ENCODE results near the gene METTL25B.
A peak's percentile ranks its signal among the peaks of the same experiment; 100 is the strongest.

The METTL25B gene

GRCh38 chr1:156692925-156693847 lies 35.1 kb upstream of the METTL25B start:
- TF ChIP-seq GATA2 (IDR thresholded peaks at IDR 0.05; ENCODE audit: low read depth, low read length) (no peak; the same call in 1 of the 2 replicates), GATA3 (IDR thresholded peaks at IDR 0.05; ENCODE audit: low read depth, low read length) (no peak)

- TF ChIP-seq GATA2 (IDR thresholded peaks at IDR 0.05; ENCODE audit: low read depth, low read length) (no peak), GATA3 (IDR thresholded peaks at IDR 0.05; ENCODE audit: low read depth, low read length) (no peak)
Measured at GRCh38 chr1:156693848-156694689, 34.2 kb upstream of the METTL25B start.

GRCh38 chr1:156694690-156694962 lies 33.6 kb upstream of the METTL25B start:
- TF ChIP-seq GATA3 (IDR thresholded peaks at IDR 0.05; ENCODE audit: low read depth, low read length) (no peak), GATA2 (IDR thresholded peaks at IDR 0.05; ENCODE audit: low read depth, low read length) (no peak)

- TF ChIP-seq GATA3 (IDR thresholded peaks at IDR 0.05; ENCODE audit: low read depth, low read length) (no peak), GATA2 (IDR thresholded peaks at IDR 0.05; ENCODE audit: low read depth, low read length) (no peak)
Measured at GRCh38 chr1:156696755-156697154, 31.5 kb upstream of the METTL25B start.

GRCh38 chr1:156697481-156697880 lies 30.8 kb upstream of the METTL25B start:
- TF ChIP-seq GATA2 (IDR thresholded peaks at IDR 0.05; ENCODE audit: low read depth, low read length) (no peak), GATA3 (IDR thresholded peaks at IDR 0.05; ENCODE audit: low read depth, low read length) (no peak)

GRCh38 chr1:156698995-156699394 lies 29.3 kb upstream of the METTL25B start:
- TF ChIP-seq GATA2 (IDR thresholded peaks at IDR 0.05; ENCODE audit: low read depth, low read length) (no peak), GATA3 (IDR thresholded peaks at IDR 0.05; ENCODE audit: low read depth, low read length) (no peak)

- TF ChIP-seq GATA3 (IDR thresholded peaks at IDR 0.05; ENCODE audit: low read depth, low read length): no peak
- TF ChIP-seq GATA2 (IDR thresholded peaks at IDR 0.05; ENCODE audit: low read depth, low read length): no peak
Measured at GRCh38 chr1:156700736-156701531, 27.3 kb upstream of the METTL25B start.

GRCh38 chr1:156703336-156703735 lies 24.9 kb upstream of the METTL25B start:
- TF ChIP-seq GATA2 (IDR thresholded peaks at IDR 0.05; ENCODE audit: low read depth, low read length) (no peak), GATA3 (IDR thresholded peaks at IDR 0.05; ENCODE audit: low read depth, low read length) (no peak)

GRCh38 chr1:156703741-156704140 lies 24.5 kb upstream of the METTL25B start:
- TF ChIP-seq GATA3 (IDR thresholded peaks at IDR 0.05; ENCODE audit: low read depth, low read length): no peak
- no peak for TF ChIP-seq GATA2 (IDR thresholded peaks at IDR 0.05; ENCODE audit: low read depth, low read length)

- TF ChIP-seq GATA2 (IDR thresholded peaks at IDR 0.05; ENCODE audit: low read depth, low read length): peak; percentile 51
- no peak for TF ChIP-seq GATA3 (IDR thresholded peaks at IDR 0.05; ENCODE audit: low read depth, low read length)
Measured at GRCh38 chr1:156704166-156704711, 24.0 kb upstream of the METTL25B start.

GRCh38 chr1:156704930-156705320 lies 23.3 kb upstream of the METTL25B start:
- TF ChIP-seq GATA3 (IDR thresholded peaks at IDR 0.05; ENCODE audit: low read depth, low read length): no peak
- no peak for TF ChIP-seq GATA2 (IDR thresholded peaks at IDR 0.05; ENCODE audit: low read depth, low read length)

GRCh38 chr1:156705321-156705917 lies 22.9 kb upstream of the METTL25B start, which contains the start of gene CRABP2:
Gene CRABP2 (minus strand): TSS chr1:156705583. CDS start chr1:156705446, 137 bp downstream.
- TF ChIP-seq GATA2 (IDR thresholded peaks at IDR 0.05; ENCODE audit: low read depth, low read length) (no peak), GATA3 (IDR thresholded peaks at IDR 0.05; ENCODE audit: low read depth, low read length) (no peak)

All from SH-SY5Y (cell line).